ENCODE data around the gene NTM. TPM values are rescaled to one million over a fixed set of nuclear protein-coding genes. Genes with fewer than 3 reads are reported as not detected.

Gene NTM
- total RNA-seq, 1 experiment from 2014 or later, result 8.6 TPM

GRCh38 chr11:131999955-132000354 lies 629.5 kb downstream of the NTM start:
- BruUV-seq (replicated peaks), result no TSS peak
- TF ChIP-seq CTCF (conservative IDR thresholded peaks at IDR 0.05; ENCODE audit: low read depth, low read length) (no peak), EZH2 (IDR thresholded peaks at IDR 0.05; ENCODE audit: borderline replicate concordance, low read depth, low read length, poor library complexity, severe bottlenecking) (no peak)
- H3K4me3 ChIP-seq (ENCODE audit: low read depth, low read length, poor library complexity, severe bottlenecking), result no peak overlapping the region

DNA sequence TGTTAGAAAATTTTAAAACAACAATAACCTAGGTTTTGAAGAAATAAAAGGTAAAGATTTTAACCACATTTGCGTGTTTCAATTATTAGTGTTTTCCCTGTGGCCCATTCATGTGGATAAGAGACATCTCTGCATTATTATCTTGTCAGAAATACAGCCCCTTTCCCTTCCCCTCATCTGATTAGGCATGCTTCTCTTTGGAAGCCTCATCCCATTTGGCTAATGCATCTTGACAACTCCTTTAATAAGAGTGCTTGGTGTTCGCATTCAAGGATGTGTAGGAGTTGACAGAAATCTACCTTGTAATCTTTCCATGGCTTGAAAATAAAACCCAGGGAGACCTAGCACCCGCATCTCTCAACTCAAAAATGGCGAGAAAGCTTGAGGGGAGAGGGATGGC lies 635.5 kb downstream of the NTM start:
- intact Hi-C loops (cut with micrococcal nuclease; ENCODE audit: unreplicated experiment), result no loop called here
- no peak for DNase-seq (ENCODE audit: low spot score)
- no TSS peak for BruUV-seq (replicated peaks)
- no peaks in the 10 kb centered on the region for H3K9me3 ChIP-seq (ENCODE audit: low read depth, low read length, poor library complexity, severe bottlenecking)
- H3K27ac ChIP-seq (ENCODE audit: low read depth, low read length, poor library complexity, severe bottlenecking), result no peak overlapping the region
- peaks cover 12% of the 10 kb centered on the region for H3K4me1 ChIP-seq (ENCODE audit: insufficient read depth, low read length, poor library complexity, severe bottlenecking)
- H3K4me3 ChIP-seq (ENCODE audit: low read depth, low read length, poor library complexity, severe bottlenecking), result no peak overlapping the region
- no peaks in the 10 kb centered on the region for H3K27me3 ChIP-seq (replicated peaks; ENCODE audit: insufficient read depth, low read depth, low read length, poor library complexity)
- POLR2A ChIA-PET (ENCODE audit: low non-redundant PET), result no interaction called here
- no peak for TF ChIP-seq CTCF (conservative IDR thresholded peaks at IDR 0.05; ENCODE audit: low read depth, low read length)
- TF ChIP-seq EZH2 (IDR thresholded peaks at IDR 0.05; ENCODE audit: borderline replicate concordance, low read depth, low read length, poor library complexity, severe bottlenecking), result no peak
- CTCF ChIA-PET, result no interaction called here
- no peaks in the 10 kb centered on the region for H3K36me3 ChIP-seq (ENCODE audit: insufficient read depth, low read length, poor library complexity, severe bottlenecking)

More at GRCh38 chr11:131999955-132000354, 629.5 kb downstream of the NTM start:
- Histone ChIP-seq H3K36me3 (ENCODE audit: insufficient read depth, low read length, poor library complexity, severe bottlenecking) (no peaks in the 10 kb centered on the region), H3K9me3 (ENCODE audit: low read depth, low read length, poor library complexity, severe bottlenecking) (peaks cover 20% of the 10 kb centered on the region), H3K27me3 (replicated peaks; ENCODE audit: insufficient read depth, low read depth, low read length, poor library complexity) (no peaks in the 10 kb centered on the region), H3K4me1 (ENCODE audit: insufficient read depth, low read length, poor library complexity, severe bottlenecking) (peaks cover 11% of the 10 kb centered on the region), H3K27ac (ENCODE audit: low read depth, low read length, poor library complexity, severe bottlenecking) (no peak overlapping the region)
- DNase-seq (ENCODE audit: low spot score), result no peak
- ChIA-PET POLR2A (ENCODE audit: low non-redundant PET) (no interaction called here), CTCF (no interaction called here)
- intact Hi-C loops (cut with micrococcal nuclease; ENCODE audit: unreplicated experiment), result no loop called here

- Histone ChIP-seq H3K4me3 (ENCODE audit: low read depth, low read length, poor library complexity, severe bottlenecking) (no peak overlapping the region), H3K9me3 (ENCODE audit: low read depth, low read length, poor library complexity, severe bottlenecking) (no peaks in the 10 kb centered on the region), H3K27ac (ENCODE audit: low read depth, low read length, poor library complexity, severe bottlenecking) (no peak overlapping the region), H3K27me3 (replicated peaks; ENCODE audit: insufficient read depth, low read depth, low read length, poor library complexity) (peaks cover 5% of the 10 kb centered on the region), H3K4me1 (ENCODE audit: insufficient read depth, low read length, poor library complexity, severe bottlenecking) (peaks cover 12% of the 10 kb centered on the region), H3K36me3 (ENCODE audit: insufficient read depth, low read length, poor library complexity, severe bottlenecking) (no peaks in the 10 kb centered on the region)
- TF ChIP-seq CTCF (conservative IDR thresholded peaks at IDR 0.05; ENCODE audit: low read depth, low read length), result no peak
- no peak for TF ChIP-seq EZH2 (IDR thresholded peaks at IDR 0.05; ENCODE audit: borderline replicate concordance, low read depth, low read length, poor library complexity, severe bottlenecking)
- DNase-seq (ENCODE audit: low spot score), result no peak
- ChIA-PET CTCF (no interaction called here), POLR2A (ENCODE audit: low non-redundant PET) (interaction anchor here (0.8 kb wide), 1 partner anchor 15 kb away, joined by 3 read pairs; no protein-coding TSS in a partner anchor)
- BruUV-seq (replicated peaks), result no TSS peak
- intact Hi-C loops (cut with micrococcal nuclease; ENCODE audit: unreplicated experiment), result no loop called here
These were observed 636.6 kb downstream of the NTM start for GRCh38 chr11:132006884-132007580.
